ENCODE measurements around the gene KRTAP13-4.

The KRTAP13-4 gene

DNA sequence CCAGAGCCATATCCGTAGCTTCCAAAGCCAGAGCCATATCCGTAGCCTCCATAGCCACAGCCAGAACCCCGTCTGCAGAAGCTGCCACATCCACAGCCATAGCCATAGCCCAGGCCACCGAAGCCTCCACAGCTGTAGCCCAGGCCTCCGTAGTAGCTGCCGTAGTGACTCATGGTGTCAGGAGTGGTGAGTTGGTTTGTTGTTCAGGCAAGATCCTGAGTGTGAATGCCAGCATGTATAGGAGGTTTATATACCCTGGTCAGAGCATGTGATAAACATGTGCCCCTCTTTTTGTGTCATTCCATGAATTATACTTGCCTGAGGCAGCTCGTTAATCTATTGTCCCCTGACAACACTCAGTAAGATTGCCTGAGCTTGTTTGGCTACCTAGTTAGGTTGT lies 50.1 kb downstream of the KRTAP13-4 start, which contains the start of gene KRTAP19-1:
Gene KRTAP19-1, minus strand, starts transcription at position 223 of the 400 bp plus-strand sequence. Its CDS starts 50 bp downstream, at position 173.
- H3K4me3 ChIP-seq (ENCODE audit: low read depth, low read length) = no peak within 1 kb of the TSS
- TF ChIP-seq, protein P1, sequence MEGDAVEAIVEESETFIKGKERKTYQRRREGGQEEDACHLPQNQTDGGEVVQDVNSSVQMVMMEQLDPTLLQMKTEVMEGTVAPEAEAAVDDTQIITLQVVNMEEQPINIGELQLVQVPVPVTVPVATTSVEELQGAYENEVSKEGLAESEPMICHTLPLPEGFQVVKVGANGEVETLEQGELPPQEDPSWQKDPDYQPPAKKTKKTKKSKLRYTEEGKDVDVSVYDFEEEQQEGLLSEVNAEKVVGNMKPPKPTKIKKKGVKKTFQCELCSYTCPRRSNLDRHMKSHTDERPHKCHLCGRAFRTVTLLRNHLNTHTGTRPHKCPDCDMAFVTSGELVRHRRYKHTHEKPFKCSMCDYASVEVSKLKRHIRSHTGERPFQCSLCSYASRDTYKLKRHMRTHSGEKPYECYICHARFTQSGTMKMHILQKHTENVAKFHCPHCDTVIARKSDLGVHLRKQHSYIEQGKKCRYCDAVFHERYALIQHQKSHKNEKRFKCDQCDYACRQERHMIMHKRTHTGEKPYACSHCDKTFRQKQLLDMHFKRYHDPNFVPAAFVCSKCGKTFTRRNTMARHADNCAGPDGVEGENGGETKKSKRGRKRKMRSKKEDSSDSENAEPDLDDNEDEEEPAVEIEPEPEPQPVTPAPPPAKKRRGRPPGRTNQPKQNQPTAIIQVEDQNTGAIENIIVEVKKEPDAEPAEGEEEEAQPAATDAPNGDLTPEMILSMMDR (IDR thresholded peaks at IDR 0.05; ENCODE audit: insufficient read depth, low read depth, low read length, missing control alignments) = no peak
- no peak for DNase-seq (ENCODE audit: low read depth)

All from GM12865 (cell line).